CD4-positive, alpha-beta memory T cell (primary cell): ENCODE data around the gene FAM20C. TPM values are rescaled to one million over a fixed set of nuclear protein-coding genes. Genes with fewer than 3 reads are reported as not detected.
A peak's percentile ranks its signal among the peaks of the same experiment; 100 is the strongest.

Experiments
- CTCF ChIA-PET: fragments of 350-600 bp; sonication (Branson Sonifier 250); formaldehyde crosslinking; loops from one replicate; lab custom pipeline; 2021; ENCODE audit warnings: inconsistent platforms; ENCODE audit not compliant: partially characterized antibody; lab: Charles Lee
- POLR2A ChIA-PET: fragments of 350-600 bp; sonication (Branson Sonifier 250); formaldehyde crosslinking; loops from one replicate; lab custom pipeline; 2021; ENCODE audit not compliant: partially characterized antibody; lab: Charles Lee
- DNase-seq, 5 donors: peaks; one replicate each; pipeline versions ENCODE4 v3.0.0 to v3.0.0-alpha.2; 2020 to 2022; ENCODE audit warnings: mixed read lengths in 1 of 5
- H3K27ac ChIP-seq: one replicate; pipeline ENCODE4 v1.7.0; 2013; ENCODE audit warnings: low read depth, low read length
- H3K27me3 ChIP-seq: 2 replicates; pipeline ENCODE4 v1.7.0; 2013; ENCODE audit warnings: mild to moderate bottlenecking, low read length, moderate library complexity; ENCODE audit not compliant: insufficient read depth
- H3K36me3 ChIP-seq: 2 replicates; pipeline ENCODE4 v1.7.0; 2013; ENCODE audit warnings: mild to moderate bottlenecking, low read length, moderate library complexity; ENCODE audit not compliant: insufficient read depth
- H3K4me1 ChIP-seq: 2 replicates; pipeline ENCODE4 v1.7.0; 2013; ENCODE audit warnings: mild to moderate bottlenecking, low read length, moderate library complexity; ENCODE audit not compliant: insufficient read depth
- H3K4me3 ChIP-seq, 2 donors: one replicate each; pipeline ENCODE4 v1.7.0; 2013; ENCODE audit warnings: low read length in 2 of 2, mild to moderate bottlenecking in 1 of 2
- H3K9me3 ChIP-seq, 2 donors: one replicate each; pipeline ENCODE4 v1.7.0; 2013; ENCODE audit warnings: low read length in 2 of 2, control low read depth in 1 of 2; ENCODE audit not compliant: control insufficient read depth in 1 of 2
- H3K27ac Mint-ChIP-seq, 7 donors: one replicate each; pipeline ENCODE4 v1.8.0; 2020 to 2021; ENCODE audit warnings: mixed read lengths in 7 of 7, mild to moderate bottlenecking in 6 of 7, inconsistent platforms in 3 of 7, moderate library complexity in 3 of 7
- H3K27me3 Mint-ChIP-seq, 2 donors: one replicate each; pipeline ENCODE4 v1.8.0; 2020 to 2021; ENCODE audit warnings: mixed read lengths in 2 of 2
- H3K36me3 Mint-ChIP-seq, 2 donors: one replicate each; pipeline ENCODE4 v1.8.0; 2020 to 2021; ENCODE audit warnings: mixed read lengths in 2 of 2, inconsistent platforms in 1 of 2, mild to moderate bottlenecking in 1 of 2
- H3K4me1 Mint-ChIP-seq, 4 donors: one replicate each; pipeline ENCODE4 v1.8.0; 2020 to 2021; ENCODE audit warnings: mixed read lengths in 4 of 4, mild to moderate bottlenecking in 1 of 4
- H3K4me3 Mint-ChIP-seq, 8 donors: one replicate each; pipeline ENCODE4 v1.8.0; 2020 to 2021; ENCODE audit warnings: mixed read lengths in 8 of 8, mild to moderate bottlenecking in 7 of 8, moderate library complexity in 6 of 8, inconsistent platforms in 3 of 8
- H3K9me3 Mint-ChIP-seq, 8 donors: one replicate each; pipeline ENCODE4 v1.8.0; 2020 to 2021; ENCODE audit warnings: mixed read lengths in 8 of 8, mild to moderate bottlenecking in 5 of 8, inconsistent platforms in 3 of 8, moderate library complexity in 1 of 8
- intact Hi-C: fragments of 100-400 bp; cut with micrococcal nuclease; formaldehyde crosslinking; loops from one replicate; pipeline ENCODE4 v1.15.1; 2023
- polyA plus RNA-seq, 2 donors: library from polyadenylated mRNA; unstranded; fragments of 300-500 nt; fragmentation: Illumina TruSeq; gene quantifications; one replicate each; pipeline ENCODE4 v1.2.3, GENCODE V29; 2021
- total RNA-seq, 2 experiments: library from RNA; stranded (reverse); gene quantifications; one replicate each; pipeline ENCODE4 v1.2.3, GENCODE V29; 2021

The FAM20C gene
- total and polyA plus RNA-seq, 4 experiments from 2014 or later, result 4.7 to 7.8 TPM; not detected in 2

DNA sequence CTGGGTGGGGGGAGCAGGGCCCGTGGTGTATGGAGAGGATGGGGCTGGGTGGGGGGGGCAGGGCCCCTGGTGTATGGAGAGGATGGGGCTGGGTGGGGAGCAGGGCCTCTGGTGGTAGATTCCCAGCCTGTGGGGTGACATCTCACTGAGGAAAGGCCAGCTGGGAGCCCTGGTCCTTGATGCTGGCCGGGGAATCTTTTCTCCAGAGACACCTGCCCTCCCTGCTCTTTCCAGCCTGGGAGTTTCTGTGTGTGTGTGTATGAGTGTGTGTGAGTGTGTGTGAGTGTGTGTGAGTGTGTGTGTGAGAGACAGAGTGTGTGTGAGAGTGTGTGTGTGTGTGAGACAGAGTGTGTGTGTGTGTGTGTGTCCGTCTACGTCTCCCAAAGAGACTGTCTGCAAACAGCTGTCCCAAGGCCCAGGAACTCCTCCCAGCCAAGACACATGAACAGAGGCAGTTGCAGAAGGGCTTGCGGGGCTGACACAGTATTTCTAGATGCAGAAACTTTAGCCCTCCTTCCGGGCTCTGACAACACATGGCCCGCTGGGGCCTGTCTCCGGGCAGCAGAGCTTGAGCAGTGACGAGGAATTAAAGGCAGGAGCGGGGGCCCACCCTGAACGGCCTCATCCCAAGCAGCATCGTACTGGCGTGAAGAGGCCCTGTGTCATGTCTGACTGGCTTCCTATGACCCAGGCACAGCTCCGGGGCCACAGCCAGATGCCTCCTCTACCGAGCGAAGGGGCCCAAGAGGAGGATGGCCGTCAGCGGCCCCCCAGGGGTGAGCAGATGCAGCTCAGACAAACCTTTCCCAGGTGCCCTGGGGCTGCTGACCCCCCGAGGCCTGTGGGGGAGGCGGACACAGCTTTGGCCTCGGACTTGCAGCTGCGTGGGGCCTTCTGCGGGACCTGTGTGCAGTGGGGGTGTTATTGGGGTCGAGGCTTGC is 24.3 kb downstream of the FAM20C start:
- no peaks in the 10 kb centered on the region for H3K4me1 Mint-ChIP-seq
- H3K27ac Mint-ChIP-seq, result no peak overlapping the region
- intact Hi-C loops, result no loop called here
- Histone ChIP-seq H3K4me3 (no peak overlapping the region), H3K27me3 (no peaks in the 10 kb centered on the region), H3K27ac (no peak overlapping the region), H3K36me3 (no peaks in the 10 kb centered on the region), H3K4me1 (no peaks in the 10 kb centered on the region), H3K9me3 (no peaks in the 10 kb centered on the region)
- H3K4me3 Mint-ChIP-seq, result no peak overlapping the region
- H3K36me3 Mint-ChIP-seq, result no peaks in the 10 kb centered on the region
- ChIA-PET POLR2A (no interaction called here), CTCF (no interaction called here)
- H3K9me3 Mint-ChIP-seq, result no peaks in the 10 kb centered on the region
- peaks cover 2 to 3% of the 10 kb centered on the region in 2 donors for H3K27me3 Mint-ChIP-seq
- DNase-seq, result no peak

DNA sequence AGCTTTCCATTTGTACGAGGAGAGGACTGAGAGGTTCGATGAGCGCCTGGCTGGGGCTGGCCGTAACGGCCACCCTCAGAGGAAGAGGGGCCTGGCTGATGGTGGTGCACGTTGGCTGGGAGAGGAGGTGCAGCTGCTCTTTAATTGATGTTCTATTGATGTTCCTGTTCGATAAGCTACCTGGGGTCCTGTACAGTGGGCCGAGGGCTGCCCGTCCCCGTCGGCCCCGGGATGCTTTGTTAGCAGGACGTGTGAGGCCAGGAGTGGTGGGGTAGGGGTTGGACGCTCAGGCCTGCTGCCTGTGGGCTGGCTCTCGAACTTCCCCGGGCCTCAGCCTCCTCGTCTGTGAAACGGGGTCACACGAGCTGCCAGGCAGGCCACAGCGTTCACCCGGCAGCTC is 25.4 kb downstream of the FAM20C start:
- no peaks in the 10 kb centered on the region for H3K36me3 ChIP-seq
- H3K27me3 ChIP-seq, result no peaks in the 10 kb centered on the region
- Mint-ChIP-seq H3K27ac (no peak overlapping the region), H3K4me3 (no peak overlapping the region), H3K27me3 (peaks cover 3 to 4% of the 10 kb centered on the region in 2 donors), H3K36me3 (no peaks in the 10 kb centered on the region), H3K4me1 (peaks cover 0 to 2% (median 0%) of the 10 kb centered on the region in 4 donors), H3K9me3 (peaks cover 0 to 2% (median 0%) of the 10 kb centered on the region in 8 donors)
- intact Hi-C loops, result no loop called here
- H3K4me1 ChIP-seq, result no peaks in the 10 kb centered on the region
- ChIA-PET CTCF (no interaction called here), POLR2A (no interaction called here)
- no peak overlapping the region for H3K27ac ChIP-seq
- H3K4me3 ChIP-seq, result no peak overlapping the region
- no peaks in the 10 kb centered on the region for H3K9me3 ChIP-seq
- DNase-seq, result no peak

DNA sequence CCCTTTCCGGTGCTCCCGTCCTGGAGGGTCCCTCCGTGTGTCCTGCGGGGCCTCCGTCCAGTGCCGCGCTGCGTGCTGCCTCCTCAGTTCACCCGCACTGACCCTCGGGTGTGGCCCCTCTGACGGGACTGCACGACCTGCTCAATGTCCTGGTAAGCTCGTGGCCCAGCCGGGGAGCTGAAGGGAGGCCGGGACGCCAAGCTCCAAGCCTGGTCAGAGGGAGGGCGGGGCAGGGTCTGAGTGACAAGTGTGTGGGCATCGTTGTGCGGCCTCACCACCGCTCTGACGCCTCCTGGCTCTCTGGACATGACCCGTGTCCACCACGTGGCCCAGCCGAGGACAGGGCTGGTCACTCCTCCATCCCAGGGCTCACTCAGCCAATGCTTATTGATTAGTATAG is 25.9 kb downstream of the FAM20C start:
- Histone ChIP-seq H3K27ac (no peak overlapping the region), H3K27me3 (no peaks in the 10 kb centered on the region), H3K4me3 (no peak overlapping the region), H3K9me3 (no peaks in the 10 kb centered on the region), H3K4me1 (no peaks in the 10 kb centered on the region), H3K36me3 (no peaks in the 10 kb centered on the region)
- Mint-ChIP-seq H3K4me1 (peaks cover 0 to 2% (median 0%) of the 10 kb centered on the region in 4 donors), H3K9me3 (peaks cover 0 to 4% (median 0%) of the 10 kb centered on the region in 8 donors), H3K27ac (no peak overlapping the region), H3K36me3 (no peaks in the 10 kb centered on the region), H3K4me3 (no peak overlapping the region), H3K27me3 (peaks cover 3 to 5% of the 10 kb centered on the region in 2 donors)
- intact Hi-C loops, result no loop called here
- ChIA-PET POLR2A (no interaction called here), CTCF (no interaction called here)
- peak in 1 of 5 donors; percentile 21 for DNase-seq

DNA sequence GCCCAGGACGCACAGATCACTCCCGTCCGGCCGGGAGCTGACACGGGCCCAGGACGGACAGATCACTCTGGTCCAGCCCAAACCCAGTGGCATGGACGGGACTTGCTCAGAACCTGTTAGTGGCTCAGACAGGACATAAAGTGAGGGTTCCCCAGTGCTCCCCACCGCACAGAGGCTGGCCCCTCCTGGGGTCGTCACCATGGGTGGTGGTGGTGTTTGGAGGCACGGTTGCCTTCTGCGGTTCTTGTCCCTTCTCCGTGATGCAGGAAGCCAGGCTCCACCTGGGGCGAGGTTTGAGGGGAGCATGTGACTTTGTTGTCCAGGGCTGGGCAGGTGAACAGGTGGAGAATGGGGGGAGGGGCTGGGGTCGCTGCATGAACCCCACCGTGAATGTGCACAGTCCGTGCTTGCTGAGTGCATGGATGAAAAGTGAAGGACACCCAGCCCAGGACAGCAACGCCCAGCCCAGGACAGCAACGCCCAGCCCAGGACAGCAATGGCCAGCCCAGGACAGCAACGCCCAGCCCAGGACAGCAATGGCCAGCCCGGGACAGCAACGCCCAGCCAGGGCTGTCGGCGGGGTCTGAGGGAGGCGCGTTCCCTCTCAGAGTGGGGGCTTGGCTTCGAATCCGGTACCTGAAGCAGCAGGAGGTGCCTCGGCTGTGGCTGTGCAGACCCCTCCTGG is 26.7 kb downstream of the FAM20C start:
- Mint-ChIP-seq H3K27me3 (peaks cover 3 to 5% of the 10 kb centered on the region in 2 donors), H3K9me3 (peaks cover 0 to 4% (median 0%) of the 10 kb centered on the region in 8 donors), H3K36me3 (no peaks in the 10 kb centered on the region), H3K4me3 (no peak overlapping the region), H3K27ac (no peak overlapping the region), H3K4me1 (peaks cover 0 to 2% (median 0%) of the 10 kb centered on the region in 4 donors)
- H3K27me3 ChIP-seq, result no peaks in the 10 kb centered on the region
- H3K4me3 ChIP-seq, result no peak overlapping the region
- no peak overlapping the region for H3K27ac ChIP-seq
- H3K4me1 ChIP-seq, result no peaks in the 10 kb centered on the region
- no peaks in the 10 kb centered on the region for H3K36me3 ChIP-seq
- no peaks in the 10 kb centered on the region for H3K9me3 ChIP-seq
- ChIA-PET CTCF (no interaction called here), POLR2A (no interaction called here)
- intact Hi-C loops, result no loop called here
- DNase-seq, result no peak

DNA sequence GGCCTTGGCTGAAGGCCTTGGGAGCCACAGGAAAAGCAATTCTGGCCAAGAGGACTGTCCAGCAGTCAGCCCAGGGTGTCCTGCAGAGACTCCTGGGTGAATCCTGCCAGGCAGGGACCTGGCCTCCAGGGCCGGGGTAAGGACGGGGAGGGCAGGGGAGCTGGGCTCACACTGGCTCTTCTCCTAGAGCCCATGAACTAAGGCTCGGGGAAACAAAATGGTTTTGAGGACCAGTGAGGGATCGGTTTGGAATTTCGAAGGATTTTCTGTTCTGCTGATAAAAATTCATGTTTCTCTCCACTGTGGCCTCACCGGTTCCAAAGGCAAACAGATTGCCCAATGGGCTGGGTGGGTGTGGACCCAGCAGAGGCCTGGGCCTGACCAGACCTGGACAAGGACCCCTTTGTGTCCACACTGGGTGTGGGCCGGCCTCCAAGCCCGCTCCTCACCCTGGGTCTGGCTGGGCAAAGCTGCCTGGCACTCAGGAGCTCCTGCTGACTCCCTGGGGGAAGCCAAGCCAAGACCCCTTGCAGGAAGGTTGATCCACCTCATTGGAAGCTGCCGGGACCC is 27.3 kb downstream of the FAM20C start:
- Histone ChIP-seq H3K27me3 (no peaks in the 10 kb centered on the region), H3K9me3 (no peaks in the 10 kb centered on the region), H3K4me1 (no peaks in the 10 kb centered on the region), H3K27ac (no peak overlapping the region), H3K36me3 (no peaks in the 10 kb centered on the region), H3K4me3 (no peak overlapping the region)
- no peak overlapping the region for H3K4me3 Mint-ChIP-seq
- H3K27ac Mint-ChIP-seq, result no peak overlapping the region
- H3K36me3 Mint-ChIP-seq, result no peaks in the 10 kb centered on the region
- H3K4me1 Mint-ChIP-seq, result peaks cover 0 to 2% (median 0%) of the 10 kb centered on the region in 4 donors
- POLR2A ChIA-PET, result no interaction called here
- no peak for DNase-seq
- CTCF ChIA-PET, result no interaction called here
- peaks cover 0 to 5% of the 10 kb centered on the region in 2 donors for H3K27me3 Mint-ChIP-seq
- intact Hi-C loops, result no loop called here
- H3K9me3 Mint-ChIP-seq, result peaks cover 0 to 4% (median 0%) of the 10 kb centered on the region in 8 donors

DNA sequence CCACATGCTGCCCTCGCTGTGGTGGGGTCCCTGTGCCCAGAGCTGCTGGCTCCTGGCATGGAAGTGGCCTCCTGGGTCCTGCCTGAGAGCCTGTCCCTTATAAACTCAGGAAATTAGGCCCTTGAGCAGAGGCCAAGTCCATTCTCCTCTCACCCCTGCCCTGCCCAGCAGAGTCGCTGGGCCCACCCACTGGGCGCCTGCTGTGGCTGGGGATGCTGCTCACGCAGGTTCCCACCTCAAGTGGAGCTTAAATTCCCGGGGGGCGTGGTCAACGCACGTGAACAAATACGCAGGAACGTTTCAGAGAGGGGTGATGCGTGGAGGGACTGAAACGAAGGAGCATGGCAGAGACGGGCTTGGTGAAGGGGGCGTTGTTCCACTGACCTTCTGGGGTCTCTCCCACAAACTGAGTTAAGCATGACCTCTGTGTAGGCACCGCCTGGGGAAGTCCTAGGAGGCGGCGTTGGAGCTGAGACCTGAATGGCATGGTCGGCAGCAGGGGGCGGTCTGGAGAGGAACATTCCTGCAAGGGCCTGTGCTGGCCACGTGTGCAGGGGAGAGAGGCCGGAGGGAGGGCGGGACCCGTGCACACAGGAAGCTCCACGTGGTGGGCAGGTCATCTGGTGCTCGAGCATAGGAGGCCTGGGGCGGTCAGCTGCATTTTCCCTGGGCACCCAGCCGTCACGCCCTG is 27.9 kb downstream of the FAM20C start:
- peak overlapping the region in 1 of 7 donors; percentile 75 for H3K27ac Mint-ChIP-seq
- H3K4me3 Mint-ChIP-seq, result no peak overlapping the region
- no peak for DNase-seq
- no peak overlapping the region for H3K27ac ChIP-seq
- H3K36me3 ChIP-seq, result no peaks in the 10 kb centered on the region
- no peaks in the 10 kb centered on the region for H3K36me3 Mint-ChIP-seq
- H3K9me3 Mint-ChIP-seq, result peaks cover 0 to 4% (median 0%) of the 10 kb centered on the region in 8 donors
- no peak overlapping the region for H3K4me3 ChIP-seq
- intact Hi-C loops, result no loop called here
- H3K27me3 Mint-ChIP-seq, result peaks cover 0 to 5% of the 10 kb centered on the region in 2 donors
- H3K4me1 Mint-ChIP-seq, result peaks cover 0 to 2% (median 0%) of the 10 kb centered on the region in 4 donors
- CTCF ChIA-PET, result no interaction called here
- POLR2A ChIA-PET, result no interaction called here
- no peaks in the 10 kb centered on the region for H3K9me3 ChIP-seq
- H3K4me1 ChIP-seq, result no peaks in the 10 kb centered on the region
- no peaks in the 10 kb centered on the region for H3K27me3 ChIP-seq
